Raji (cell line): ENCODE data around the gene FBXO46.

Experiments used
- POLR2A ChIP-seq: IDR thresholded peaks from 2 replicates; pipeline ENCODE4 v1.6.1; 2011; ENCODE audit warnings: low read depth, low read length, control low read depth; ENCODE audit not compliant: insufficient read depth

FBXO46 gene

DNA sequence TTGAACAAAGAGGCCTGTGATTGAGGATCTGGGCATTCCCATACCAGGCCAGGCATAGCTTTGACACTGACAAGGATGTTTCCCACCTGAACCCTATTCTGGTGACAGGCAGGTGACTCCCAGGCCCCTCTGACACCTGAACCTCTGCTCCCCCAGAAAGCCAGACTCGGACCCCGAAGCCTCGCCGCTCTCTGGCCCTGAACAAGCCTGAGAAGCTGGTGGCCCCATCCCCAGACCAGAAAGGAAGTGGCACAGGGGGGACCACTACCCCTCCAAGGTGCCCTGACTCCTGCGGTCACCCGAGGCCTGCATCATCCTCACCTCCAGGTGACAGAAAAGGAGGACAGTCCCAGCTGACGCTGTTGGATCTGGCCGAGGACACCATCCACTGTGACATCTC lies 23.6 kb upstream of the FBXO46 start:
- TF ChIP-seq POLR2A = no peak

DNA sequence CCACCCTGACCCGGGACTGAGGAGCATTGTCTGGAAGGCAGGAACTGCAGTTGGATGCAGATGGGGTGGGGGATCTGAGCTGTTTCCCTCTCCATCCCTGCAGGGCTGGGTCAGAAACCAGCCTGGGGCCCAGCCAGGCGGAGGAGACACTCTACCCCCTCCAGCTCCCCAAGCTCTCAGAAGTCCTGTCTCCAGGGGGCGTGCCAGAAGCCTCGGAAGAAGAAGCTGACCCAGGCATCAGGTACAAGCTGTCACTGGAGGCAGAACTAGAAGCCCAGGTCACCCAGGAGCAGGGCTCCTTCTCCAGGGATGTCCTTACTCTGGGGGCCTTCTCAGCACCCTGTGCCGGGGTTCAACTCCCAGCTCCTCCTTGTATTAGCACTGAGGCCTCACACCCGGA lies 22.9 kb upstream of the FBXO46 start:
- TF ChIP-seq POLR2A = no peak

GRCh38 chr19:45752639-45753038 lies 21.9 kb upstream of the FBXO46 start:
- no peak for TF ChIP-seq POLR2A

DNA sequence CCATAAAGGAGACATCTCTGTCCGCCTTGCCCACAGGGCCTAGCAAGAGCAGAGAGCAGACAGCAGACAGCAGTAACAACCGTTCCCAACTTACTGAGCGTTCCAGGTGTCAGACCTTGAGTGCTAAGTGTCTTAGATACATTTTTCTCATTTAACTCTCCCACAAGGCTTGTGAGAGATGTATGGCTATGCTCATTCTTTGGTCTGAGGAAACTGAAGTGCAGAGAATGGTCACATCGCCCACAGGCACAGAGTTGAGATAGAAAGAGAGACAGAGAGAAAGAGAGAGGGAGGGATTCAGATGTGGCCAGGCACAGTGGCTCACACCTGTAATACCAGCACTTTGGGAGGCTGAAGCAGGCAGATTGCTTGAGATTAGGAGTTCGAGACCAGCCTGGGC lies 16.8 kb upstream of the FBXO46 start:
- TF ChIP-seq POLR2A = no peak

GRCh38 chr19:45746866-45747265 lies 16.2 kb upstream of the FBXO46 start:
- no peak for TF ChIP-seq POLR2A

- TF ChIP-seq POLR2A = no peak
These were observed 14.9 kb upstream of the FBXO46 start for GRCh38 chr19:45745606-45746005.

GRCh38 chr19:45742969-45743368 lies 12.3 kb upstream of the FBXO46 start:
- no peak for TF ChIP-seq POLR2A

DNA sequence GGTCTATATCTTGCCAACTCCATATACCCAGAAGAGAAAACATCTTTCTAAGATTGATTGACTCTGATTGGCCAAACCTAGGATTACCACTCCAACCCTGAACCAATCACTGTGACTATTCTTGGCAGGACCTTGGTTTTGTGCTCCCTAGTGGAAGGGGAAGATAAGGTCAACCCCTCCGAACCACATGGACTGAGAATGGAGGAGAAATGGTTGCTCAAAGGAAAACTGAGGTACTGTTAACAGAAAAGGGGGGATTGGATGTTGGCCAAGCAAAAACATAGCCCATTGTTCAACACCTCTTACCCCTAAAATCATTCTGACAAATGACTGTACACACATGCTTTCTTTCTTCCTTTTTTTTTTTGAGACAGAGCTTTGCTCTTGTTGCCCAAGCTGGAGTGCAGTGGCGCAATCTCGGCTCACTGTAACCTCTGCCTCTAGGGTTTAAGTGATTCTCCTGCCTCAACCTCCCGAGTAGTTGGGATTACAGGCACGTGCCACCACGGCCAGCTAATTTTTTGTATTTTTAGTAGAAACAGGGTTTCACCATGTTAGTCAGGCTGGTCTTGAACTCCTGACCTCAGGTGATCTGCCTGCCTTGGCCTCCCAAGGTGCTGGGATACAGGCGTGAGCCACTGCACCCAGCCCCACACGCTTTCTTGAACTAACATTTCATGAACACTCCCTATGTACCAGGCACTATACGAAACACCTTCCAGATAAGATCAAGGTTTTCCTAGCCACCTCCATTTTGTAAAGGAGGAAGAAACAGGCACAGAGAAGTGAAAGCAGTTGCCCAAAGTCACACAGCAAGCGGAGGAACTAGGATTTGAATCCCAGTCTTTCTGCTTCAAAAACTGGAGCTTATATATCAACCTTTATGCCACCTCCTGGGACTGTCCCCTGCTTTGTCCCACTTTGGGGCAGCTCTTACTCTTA lies 9.1 kb upstream of the FBXO46 start:
- TF ChIP-seq POLR2A = 0 out of 2 replicates have a peak, but pooled peaks have one; percentile 13

GRCh38 chr19:45733160-45733810 lies 2.6 kb upstream of the FBXO46 start, which contains the start of gene MEIOSIN:
Gene MEIOSIN, plus strand, starts transcription at chr19:45733439. Its CDS starts 1,938 bp downstream, at chr19:45735377.
- TF ChIP-seq POLR2A = no peak

GRCh38 chr19:45729800-45730290 lies 851 bp downstream of the FBXO46 start:
- no peak for TF ChIP-seq POLR2A

GRCh38 chr19:45717983-45718650 lies 12.6 kb downstream of the FBXO46 start:
- no peak for TF ChIP-seq POLR2A

GRCh38 chr19:45717131-45717982 lies 13.3 kb downstream of the FBXO46 start:
- peak; percentile 17; the same call in 1 of the 2 replicates for TF ChIP-seq POLR2A

GRCh38 chr19:45716359-45717130 lies 14.2 kb downstream of the FBXO46 start:
- no peak for TF ChIP-seq POLR2A

DNA sequence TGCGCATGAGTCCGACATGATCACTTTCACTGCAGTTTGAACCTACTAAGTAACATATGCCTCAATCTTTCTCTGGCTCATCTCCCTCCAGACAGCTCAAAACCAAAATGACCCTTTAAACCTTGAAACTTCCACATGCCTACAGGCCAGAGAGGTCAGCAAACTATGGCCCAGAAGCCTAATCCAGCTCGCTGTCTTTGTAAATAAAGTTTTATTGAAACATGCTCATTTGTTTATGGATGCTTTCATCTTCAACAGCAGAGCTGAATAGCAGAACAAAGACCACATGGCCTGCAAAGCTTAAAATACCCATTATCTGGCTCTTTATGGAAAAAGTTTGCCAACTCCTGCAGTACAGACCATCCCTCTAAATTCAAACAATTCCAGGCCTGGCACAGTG lies 15.6 kb downstream of the FBXO46 start:
- TF ChIP-seq POLR2A = no peak
